Liver (tissue), 9 donors: ENCODE data around the gene SYT17. TPM values are rescaled to one million over a fixed set of nuclear protein-coding genes. Genes with fewer than 3 reads are reported as not detected.
A peak's percentile ranks its signal among the peaks of the same experiment; 100 is the strongest.

Experiments
- DNase-seq: peaks from one replicate; pipeline ENCODE4 v3.0.0-alpha.2; 2017; ENCODE audit warnings: low spot score
- H3K27ac ChIP-seq, 2 donors: one replicate each; pipeline ENCODE4 v1.7.0; 2013; ENCODE audit warnings: inconsistent platforms in 2 of 2, low read length in 2 of 2, control low read depth in 1 of 2, low read depth in 1 of 2, mild to moderate bottlenecking in 1 of 2
- H3K27me3 ChIP-seq, 4 donors: one replicate each; pipeline versions ENCODE4 v1.6.1 to v1.7.0; 2013; ENCODE audit warnings: low read length in 3 of 4, inconsistent platforms in 1 of 4, mild to moderate bottlenecking in 1 of 4, moderate library complexity in 1 of 4; ENCODE audit not compliant: control insufficient read depth in 4 of 4, insufficient read depth in 4 of 4
- H3K36me3 ChIP-seq, 4 donors: one replicate each; pipeline versions ENCODE4 v1.6.1 to v1.7.0; 2013; ENCODE audit warnings: low read length in 3 of 4, mild to moderate bottlenecking in 3 of 4, low read depth in 1 of 4, moderate library complexity in 1 of 4; ENCODE audit not compliant: control insufficient read depth in 4 of 4, insufficient read depth in 3 of 4
- H3K4me1 ChIP-seq, 4 donors: one replicate each; pipeline versions ENCODE4 v1.6.1 to v1.7.0; 2013; ENCODE audit warnings: low read length in 3 of 4, mild to moderate bottlenecking in 3 of 4, moderate library complexity in 1 of 4; ENCODE audit not compliant: control insufficient read depth in 4 of 4, insufficient read depth in 4 of 4
- H3K4me3 ChIP-seq, 3 donors: one replicate each; pipeline versions ENCODE4 v1.6.1 to v1.7.0; 2013; ENCODE audit warnings: low read length in 3 of 3, control low read depth in 1 of 3, low read depth in 1 of 3, mild to moderate bottlenecking in 1 of 3
- H3K9ac ChIP-seq, 2 donors: one replicate each; pipeline ENCODE4 v1.7.0; 2013; ENCODE audit warnings: low read length in 2 of 2, mild to moderate bottlenecking in 2 of 2, moderate library complexity in 2 of 2, control low read depth in 1 of 2, low read depth in 1 of 2
- H3K9me3 ChIP-seq, 4 donors: one replicate each; pipeline versions ENCODE4 v1.6.1 to v1.7.0; 2013; ENCODE audit warnings: low read length in 3 of 4; ENCODE audit not compliant: control insufficient read depth in 4 of 4
- ATF3 ChIP-seq: IDR thresholded peaks from 2 replicates; pipeline ENCODE4 v1.6.1; 2016; ENCODE audit warnings: antibody characterized with exemption
- EGR1 ChIP-seq, 2 donors: IDR thresholded peaks; 2 replicates each; pipeline ENCODE4 v1.6.1; 2016 to 2018; ENCODE audit warnings: antibody characterized with exemption in 2 of 2, low read depth in 2 of 2
- FOXA1 ChIP-seq: IDR thresholded peaks from 2 replicates; pipeline ENCODE4 v1.6.1; 2016; ENCODE audit warnings: antibody characterized with exemption
- FOXA2 ChIP-seq: IDR thresholded peaks from 2 replicates; pipeline ENCODE4 v1.6.1; 2016; ENCODE audit warnings: antibody characterized with exemption
- GABPA ChIP-seq, 2 donors: IDR thresholded peaks in 1 of 2; conservative IDR thresholded peaks in 1 of 2; 2 replicates each; pipeline ENCODE4 v1.6.1; 2016; ENCODE audit warnings: antibody characterized with exemption in 2 of 2, mild to moderate bottlenecking in 1 of 2, moderate library complexity in 1 of 2
- HNF4A ChIP-seq, 2 donors: conservative IDR thresholded peaks; 2 replicates each; pipeline ENCODE4 v1.6.1; 2016; ENCODE audit warnings: antibody characterized with exemption in 2 of 2, mild to moderate bottlenecking in 2 of 2
- HNF4G ChIP-seq: IDR thresholded peaks from 2 replicates; pipeline ENCODE4 v1.6.1; 2016; ENCODE audit warnings: antibody characterized with exemption
- JUND ChIP-seq, 2 donors: IDR thresholded peaks; 2 replicates each; pipeline ENCODE4 v1.6.1; 2016; ENCODE audit warnings: antibody characterized with exemption in 2 of 2
- MAX ChIP-seq: IDR thresholded peaks from 2 replicates; pipeline ENCODE4 v1.6.1; 2016; ENCODE audit warnings: antibody characterized with exemption
- NR2F2 ChIP-seq: IDR thresholded peaks from 2 replicates; pipeline ENCODE4 v1.6.1; 2016; ENCODE audit warnings: antibody characterized with exemption
- RAD21 ChIP-seq, 2 donors: IDR thresholded peaks; 2 replicates each; pipeline ENCODE4 v1.6.1; 2016; ENCODE audit warnings: antibody characterized with exemption in 2 of 2, mild to moderate bottlenecking in 2 of 2
- REST ChIP-seq: IDR thresholded peaks from 2 replicates; pipeline ENCODE4 v1.6.1; 2016; ENCODE audit warnings: antibody characterized with exemption, mild to moderate bottlenecking
- RXRA ChIP-seq, 2 donors: IDR thresholded peaks; 2 replicates each; pipeline ENCODE4 v1.6.1; 2017 to 2018; ENCODE audit warnings: antibody characterized with exemption in 2 of 2, mild to moderate bottlenecking in 1 of 2
- YY1 ChIP-seq: IDR thresholded peaks from 2 replicates; pipeline ENCODE4 v1.6.1; 2016; ENCODE audit warnings: antibody characterized with exemption, mild to moderate bottlenecking
- ZBTB33 ChIP-seq: IDR thresholded peaks from 2 replicates; pipeline ENCODE4 v1.6.1; 2016; ENCODE audit warnings: antibody characterized with exemption
- WGBS: extraction: QIAGEN DNeasy Blood & Tissue Kit; methylation state at CpG from one replicate; pipeline ENCODE4 v1.1.7; 2013; 5-methylcytosine and 5-hydroxymethylcytosine counted together
- polyA plus RNA-seq, 2 donors: library from polyadenylated mRNA; stranded (reverse) in 1 of 2; unstranded in 1 of 2; fragments of 200-250 nt in 1 of 2; fragments of >200 nt in 1 of 2; fragmentation: Nextera tagmentation in 1 of 2; extraction: Ambion mirVana in 1 of 2; gene quantifications; one replicate each; pipeline versions ENCODE4 v1.2.1 to v1.2.3, GENCODE V29; 2013 to 2015
- total RNA-seq, 2 donors: library from RNA; depleted of rRNA; stranded (reverse); fragments of >200 nt; gene quantifications; one replicate each; pipeline ENCODE4 v1.2.3, GENCODE V29; 2014
- donor health status: healthy.
- donor health status: healthy.
- donor health status: healthy.
- donor health status: healthy.
- donor health status: healthy.

SYT17 gene
- total and polyA plus RNA-seq, 4 donors, result 2.5 to 7.7 (median 5.5) TPM

- no peaks in the 10 kb centered on the region for H3K9me3 ChIP-seq
- no peak overlapping the region for H3K4me3 ChIP-seq
- no peak overlapping the region for H3K27ac ChIP-seq
- peaks cover 0 to 5% (median 0%) of the 10 kb centered on the region in 4 donors for H3K4me1 ChIP-seq
- no peak for DNase-seq
- no peak overlapping the region for H3K9ac ChIP-seq
- no peak for TF ChIP-seq RAD21 (IDR thresholded peaks at IDR 0.05)
- no peak for TF ChIP-seq GABPA (IDR thresholded peaks at IDR 0.05 in 1 of 2, conservative IDR thresholded peaks at IDR 0.05 in 1 of 2)
- TF ChIP-seq EGR1 (IDR thresholded peaks at IDR 0.05; ENCODE audit: low read depth in 2 of 2), result no peak
- no peaks in the 10 kb centered on the region for H3K27me3 ChIP-seq
- H3K36me3 ChIP-seq, result no peaks in the 10 kb centered on the region
- 84% methylated on average over 4 of the region's 4 CpGs for WGBS
Measured at GRCh38 chr16:19162085-19162484, 6.0 kb upstream of the SYT17 start.

GRCh38 chr16:19163215-19163614, 4.8 kb upstream of the SYT17 start:
- Histone ChIP-seq H3K4me1 (peaks cover 0 to 5% (median 2%) of the 10 kb centered on the region in 4 donors), H3K36me3 (no peaks in the 10 kb centered on the region), H3K4me3 (no peak overlapping the region), H3K27ac (no peak overlapping the region), H3K27me3 (no peaks in the 10 kb centered on the region), H3K9ac (no peak overlapping the region), H3K9me3 (no peaks in the 10 kb centered on the region)
- 98% methylated on average over 1 of the region's 1 CpG for WGBS
- DNase-seq, result no peak
- TF ChIP-seq REST (no peak), EGR1 (IDR thresholded peaks at IDR 0.05; ENCODE audit: low read depth in 2 of 2) (no peak), HNF4G (no peak), RAD21 (IDR thresholded peaks at IDR 0.05) (no peak), ATF3 (no peak), NR2F2 (no peak), YY1 (no peak), GABPA (IDR thresholded peaks at IDR 0.05 in 1 of 2, conservative IDR thresholded peaks at IDR 0.05 in 1 of 2) (no peak), RXRA (IDR thresholded peaks at IDR 0.05) (no peak), ZBTB33 (no peak), FOXA2 (no peak), MAX (no peak)

- TF ChIP-seq RAD21 (IDR thresholded peaks at IDR 0.05) (peak in 1 of 2 donors; percentile 27), FOXA1 (no peak), JUND (IDR thresholded peaks at IDR 0.05) (no peak), HNF4G (no peak), HNF4A (conservative IDR thresholded peaks at IDR 0.05) (peak; percentile 26 to 53)
- no peaks in the 10 kb centered on the region for H3K27me3 ChIP-seq
- 57% methylated on average over 4 of the region's 4 CpGs for WGBS
- no peaks in the 10 kb centered on the region for H3K36me3 ChIP-seq
- H3K9ac ChIP-seq, result no peak overlapping the region
- H3K27ac ChIP-seq, result no peak overlapping the region
- peaks cover 0 to 13% (median 6%) of the 10 kb centered on the region in 4 donors for H3K4me1 ChIP-seq
- no peaks in the 10 kb centered on the region for H3K9me3 ChIP-seq
- DNase-seq, result no peak
- H3K4me3 ChIP-seq, result no peak overlapping the region
Measured at GRCh38 chr16:19164285-19164684, 3.8 kb upstream of the SYT17 start.
